Chondrocyte (in vitro differentiated cells): Measurements from ENCODE around the gene ADAMTSL1. TPM values are rescaled to one million over a fixed set of nuclear protein-coding genes. Genes with fewer than 3 reads are reported as not detected.
A peak's percentile ranks its signal among the peaks of the same experiment; 100 is the strongest.

ENCODE experiments used
- DNase-seq: peaks from one replicate; pipeline ENCODE4 v3.0.0; 2021; ENCODE audit warnings: mixed read lengths, low spot score
- H3K27ac Mint-ChIP-seq: one replicate; pipeline ENCODE4 v1.8.0; 2021; ENCODE audit warnings: mild to moderate bottlenecking, moderate library complexity, mixed read lengths; ENCODE audit not compliant: unreplicated experiment
- H3K27me3 Mint-ChIP-seq: 2 replicates; pipeline ENCODE4 v1.8.0; 2021; ENCODE audit warnings: low read depth, mixed read lengths
- H3K36me3 Mint-ChIP-seq: 2 replicates; pipeline ENCODE4 v1.8.0; 2021; ENCODE audit warnings: low read depth, mixed read lengths
- H3K4me1 Mint-ChIP-seq: 2 replicates; pipeline ENCODE4 v1.8.0; 2021; ENCODE audit warnings: low read depth, mild to moderate bottlenecking, mixed read lengths
- H3K4me3 Mint-ChIP-seq: one replicate; pipeline ENCODE4 v1.8.0; 2021; ENCODE audit warnings: mild to moderate bottlenecking, moderate library complexity, mixed read lengths; ENCODE audit not compliant: unreplicated experiment
- H3K9me3 Mint-ChIP-seq: 2 replicates; pipeline ENCODE4 v1.8.0; 2021; ENCODE audit warnings: low read depth, mixed read lengths
- CTCF ChIP-seq: fragments of 200-600 bp; sonication (generic); IDR thresholded peaks from 2 replicates; pipeline ENCODE4 v1.5.0; 2021; ENCODE audit warnings: antibody characterized with exemption, mild to moderate bottlenecking, moderate library complexity
- total RNA-seq: library from RNA; stranded (reverse); gene quantifications from 3 replicates; pipeline ENCODE4 v1.2.1, GENCODE V29; 2021

The ADAMTSL1 gene
- total RNA-seq, 1 donor from 2014 or later = 1.0 TPM

GRCh38 chr9:18575686-18576085 lies 101.7 kb downstream of the ADAMTSL1 start:
- Mint-ChIP-seq H3K9me3 (no peaks in the 10 kb centered on the region), H3K4me1 (peaks cover 10% of the 10 kb centered on the region), H3K36me3 (no peaks in the 10 kb centered on the region), H3K27me3 (no peaks in the 10 kb centered on the region), H3K27ac (peak overlapping the region; percentile 50), H3K4me3 (no peak overlapping the region)
- TF ChIP-seq CTCF = no peak
- DNase-seq = no peak

- no peaks in the 10 kb centered on the region for H3K9me3 Mint-ChIP-seq
- no peak for DNase-seq
- no peak overlapping the region for H3K27ac Mint-ChIP-seq
- no peak for TF ChIP-seq CTCF
- peaks cover 10% of the 10 kb centered on the region for H3K4me1 Mint-ChIP-seq
- H3K4me3 Mint-ChIP-seq = no peak overlapping the region
- no peaks in the 10 kb centered on the region for H3K36me3 Mint-ChIP-seq
- H3K27me3 Mint-ChIP-seq = no peaks in the 10 kb centered on the region
Measured at GRCh38 chr9:18579536-18579935, 105.6 kb downstream of the ADAMTSL1 start.

GRCh38 chr9:18580151-18580550 lies 106.2 kb downstream of the ADAMTSL1 start:
- H3K27ac Mint-ChIP-seq = no peak overlapping the region
- no peaks in the 10 kb centered on the region for H3K9me3 Mint-ChIP-seq
- peaks cover 10% of the 10 kb centered on the region for H3K4me1 Mint-ChIP-seq
- no peaks in the 10 kb centered on the region for H3K36me3 Mint-ChIP-seq
- no peak for DNase-seq
- no peak overlapping the region for H3K4me3 Mint-ChIP-seq
- TF ChIP-seq CTCF = no peak
- no peaks in the 10 kb centered on the region for H3K27me3 Mint-ChIP-seq

GRCh38 chr9:18585996-18586395 lies 112.0 kb downstream of the ADAMTSL1 start:
- H3K36me3 Mint-ChIP-seq = peaks cover 1% of the 10 kb centered on the region
- H3K4me1 Mint-ChIP-seq = no peaks in the 10 kb centered on the region
- no peak for TF ChIP-seq CTCF
- H3K9me3 Mint-ChIP-seq = peaks cover 4% of the 10 kb centered on the region
- no peak overlapping the region for H3K27ac Mint-ChIP-seq
- H3K4me3 Mint-ChIP-seq = no peak overlapping the region
- no peak for DNase-seq
- H3K27me3 Mint-ChIP-seq = no peaks in the 10 kb centered on the region

- Mint-ChIP-seq H3K4me1 (no peaks in the 10 kb centered on the region), H3K9me3 (peaks cover 14% of the 10 kb centered on the region), H3K27ac (no peak overlapping the region), H3K36me3 (peaks cover 10% of the 10 kb centered on the region), H3K4me3 (no peak overlapping the region), H3K27me3 (no peaks in the 10 kb centered on the region)
- TF ChIP-seq CTCF = no peak
- DNase-seq = no peak
Measured at GRCh38 chr9:18588002-18588401, 114.0 kb downstream of the ADAMTSL1 start.
